Right kidney (tissue), 1 donor: ENCODE results near the gene TOR4A.

Experiments
- DNase-seq: peaks from one replicate; pipeline ENCODE4 v3.0.0-alpha.2; 2016

The TOR4A gene

GRCh38 chr9:137272241-137273094 is 5.1 kb upstream of the TOR4A start:
- DNase-seq, result no peak

- DNase-seq, result no peak
Measured at GRCh38 chr9:137273095-137273490, 4.4 kb upstream of the TOR4A start.

GRCh38 chr9:137273611-137274320 is 3.8 kb upstream of the TOR4A start:
- no peak for DNase-seq

- DNase-seq, result no peak
Measured at GRCh38 chr9:137275203-137275587, 2.3 kb upstream of the TOR4A start.

GRCh38 chr9:137275588-137276472 is 1.7 kb upstream of the TOR4A start:
- no peak for DNase-seq

GRCh38 chr9:137276473-137277328 is 825 bp upstream of the TOR4A start:
- peak; percentile 65 for DNase-seq

GRCh38 chr9:137278061-137278701 is 655 bp downstream of the TOR4A start:
- DNase-seq, result no peak

- DNase-seq, result peak; percentile 51
Measured at GRCh38 chr9:137278721-137279711, 1.5 kb downstream of the TOR4A start.

- peak; percentile 18 for DNase-seq
Measured at GRCh38 chr9:137279741-137280473, 2.4 kb downstream of the TOR4A start.

GRCh38 chr9:137280474-137281344 is 3.2 kb downstream of the TOR4A start:
- DNase-seq, result peak; percentile 69

- no peak for DNase-seq
Measured at GRCh38 chr9:137281345-137282116, 4.0 kb downstream of the TOR4A start.

- DNase-seq, result peak; percentile 10
Measured at GRCh38 chr9:137286975-137287383, 9.5 kb downstream of the TOR4A start.

GRCh38 chr9:137293094-137293481 is 15.6 kb downstream of the TOR4A start:
- peak; percentile 23 for DNase-seq

- no peak for DNase-seq
Measured at GRCh38 chr9:137293482-137294090, 16.1 kb downstream of the TOR4A start.

GRCh38 chr9:137294091-137294680 is 16.7 kb downstream of the TOR4A start:
- DNase-seq, result no peak

GRCh38 chr9:137294681-137295237 is 17.2 kb downstream of the TOR4A start:
- DNase-seq, result peak; percentile 60
